Liver (tissue), 9 donors: ENCODE results near the gene MESD. TPM values are rescaled to one million over a fixed set of nuclear protein-coding genes. Genes with fewer than 3 reads are reported as not detected.

Experiments used
- DNase-seq: peaks from one replicate; pipeline ENCODE4 v3.0.0-alpha.2; 2017; ENCODE audit warnings: low spot score
- H3K27ac ChIP-seq, 2 donors: one replicate each; pipeline ENCODE4 v1.7.0; 2013; ENCODE audit warnings: inconsistent platforms in 2 of 2, low read length in 2 of 2, control low read depth in 1 of 2, low read depth in 1 of 2, mild to moderate bottlenecking in 1 of 2
- H3K27me3 ChIP-seq, 4 donors: one replicate each; pipeline versions ENCODE4 v1.6.1 to v1.7.0; 2013; ENCODE audit warnings: low read length in 3 of 4, inconsistent platforms in 1 of 4, mild to moderate bottlenecking in 1 of 4, moderate library complexity in 1 of 4; ENCODE audit not compliant: control insufficient read depth in 4 of 4, insufficient read depth in 4 of 4
- H3K36me3 ChIP-seq, 4 donors: one replicate each; pipeline versions ENCODE4 v1.6.1 to v1.7.0; 2013; ENCODE audit warnings: low read length in 3 of 4, mild to moderate bottlenecking in 3 of 4, low read depth in 1 of 4, moderate library complexity in 1 of 4; ENCODE audit not compliant: control insufficient read depth in 4 of 4, insufficient read depth in 3 of 4
- H3K4me1 ChIP-seq, 4 donors: one replicate each; pipeline versions ENCODE4 v1.6.1 to v1.7.0; 2013; ENCODE audit warnings: low read length in 3 of 4, mild to moderate bottlenecking in 3 of 4, moderate library complexity in 1 of 4; ENCODE audit not compliant: control insufficient read depth in 4 of 4, insufficient read depth in 4 of 4
- H3K4me3 ChIP-seq, 3 donors: one replicate each; pipeline versions ENCODE4 v1.6.1 to v1.7.0; 2013; ENCODE audit warnings: low read length in 3 of 3, control low read depth in 1 of 3, low read depth in 1 of 3, mild to moderate bottlenecking in 1 of 3
- H3K9ac ChIP-seq, 2 donors: one replicate each; pipeline ENCODE4 v1.7.0; 2013; ENCODE audit warnings: low read length in 2 of 2, mild to moderate bottlenecking in 2 of 2, moderate library complexity in 2 of 2, control low read depth in 1 of 2, low read depth in 1 of 2
- H3K9me3 ChIP-seq, 4 donors: one replicate each; pipeline versions ENCODE4 v1.6.1 to v1.7.0; 2013; ENCODE audit warnings: low read length in 3 of 4; ENCODE audit not compliant: control insufficient read depth in 4 of 4
- ATF3 ChIP-seq: IDR thresholded peaks from 2 replicates; pipeline ENCODE4 v1.6.1; 2016; ENCODE audit warnings: antibody characterized with exemption
- CTCF ChIP-seq: fragments of 150-350 bp; IDR thresholded peaks from 2 replicates; pipeline ENCODE4 v1.5.1; 2017; ENCODE audit warnings: improper control_type of control experiment, low read depth, low read length; ENCODE audit not compliant: missing input control
- FOXA2 ChIP-seq: IDR thresholded peaks from 2 replicates; pipeline ENCODE4 v1.6.1; 2016; ENCODE audit warnings: antibody characterized with exemption
- GABPA ChIP-seq, 2 donors: IDR thresholded peaks in 1 of 2; conservative IDR thresholded peaks in 1 of 2; 2 replicates each; pipeline ENCODE4 v1.6.1; 2016; ENCODE audit warnings: antibody characterized with exemption in 2 of 2, mild to moderate bottlenecking in 1 of 2, moderate library complexity in 1 of 2
- HNF4A ChIP-seq, 2 donors: conservative IDR thresholded peaks; 2 replicates each; pipeline ENCODE4 v1.6.1; 2016; ENCODE audit warnings: antibody characterized with exemption in 2 of 2, mild to moderate bottlenecking in 2 of 2
- HNF4G ChIP-seq: IDR thresholded peaks from 2 replicates; pipeline ENCODE4 v1.6.1; 2016; ENCODE audit warnings: antibody characterized with exemption
- MAX ChIP-seq: IDR thresholded peaks from 2 replicates; pipeline ENCODE4 v1.6.1; 2016; ENCODE audit warnings: antibody characterized with exemption
- NR2F2 ChIP-seq: IDR thresholded peaks from 2 replicates; pipeline ENCODE4 v1.6.1; 2016; ENCODE audit warnings: antibody characterized with exemption
- RXRA ChIP-seq, 2 donors: IDR thresholded peaks; 2 replicates each; pipeline ENCODE4 v1.6.1; 2017 to 2018; ENCODE audit warnings: antibody characterized with exemption in 2 of 2, mild to moderate bottlenecking in 1 of 2
- TAF1 ChIP-seq: conservative IDR thresholded peaks from 2 replicates; pipeline ENCODE4 v1.6.1; 2016; ENCODE audit warnings: antibody characterized with exemption, mild to moderate bottlenecking
- ZBTB33 ChIP-seq: IDR thresholded peaks from 2 replicates; pipeline ENCODE4 v1.6.1; 2016; ENCODE audit warnings: antibody characterized with exemption
- WGBS: extraction: QIAGEN DNeasy Blood & Tissue Kit; methylation state at CpG from one replicate; pipeline ENCODE4 v1.1.7; 2013; 5-methylcytosine and 5-hydroxymethylcytosine counted together
- polyA plus RNA-seq, 2 donors: library from polyadenylated mRNA; stranded (reverse) in 1 of 2; unstranded in 1 of 2; fragments of 200-250 nt in 1 of 2; fragments of >200 nt in 1 of 2; fragmentation: Nextera tagmentation in 1 of 2; extraction: Ambion mirVana in 1 of 2; gene quantifications; one replicate each; pipeline versions ENCODE4 v1.2.1 to v1.2.3, GENCODE V29; 2013 to 2015
- total RNA-seq, 2 donors: library from RNA; depleted of rRNA; stranded (reverse); fragments of >200 nt; gene quantifications; one replicate each; pipeline ENCODE4 v1.2.3, GENCODE V29; 2014
- donor health status: healthy.
- donor health status: healthy.
- donor health status: healthy.
- donor health status: healthy.
- donor health status: healthy.

MESD gene
- total and polyA plus RNA-seq, 4 donors: 15.3 to 24.0 (median 17.0) TPM

GRCh38 chr15:80989081-80989517 is 520 bp downstream of the MESD start:
- under 1% methylated on average over 7 of the region's 7 CpGs for WGBS
- TF ChIP-seq GABPA (IDR thresholded peaks at IDR 0.05 in 1 of 2, conservative IDR thresholded peaks at IDR 0.05 in 1 of 2) (no peak), MAX (no peak), ATF3 (no peak), HNF4G (no peak), TAF1 (no peak), FOXA2 (no peak), HNF4A (conservative IDR thresholded peaks at IDR 0.05) (no peak), NR2F2 (peak; percentile 53), CTCF (no peak), ZBTB33 (no peak), RXRA (IDR thresholded peaks at IDR 0.05) (peak in 1 of 2 donors; percentile 14)

GRCh38 chr15:80988148-80988796 is 1.3 kb downstream of the MESD start:
- no peaks in the 10 kb centered on the region for H3K9me3 ChIP-seq
- no peak for DNase-seq
- peak overlapping the region; percentile 86 to 88 for H3K9ac ChIP-seq
- peak overlapping the region; percentile 66 to 99 (median 97) for H3K4me3 ChIP-seq
- peaks cover 2 to 26% (median 19%) of the 10 kb centered on the region in 4 donors for H3K4me1 ChIP-seq
- 57% methylated on average over 8 of the region's 8 CpGs for WGBS
- H3K27me3 ChIP-seq: no peaks in the 10 kb centered on the region
- no peak for TF ChIP-seq CTCF
- no peak for TF ChIP-seq MAX
- TF ChIP-seq NR2F2: no peak
- TF ChIP-seq RXRA (IDR thresholded peaks at IDR 0.05): no peak
- no peak overlapping the region for H3K27ac ChIP-seq
- peaks cover 0 to 5% (median 0%) of the 10 kb centered on the region in 4 donors for H3K36me3 ChIP-seq

More at GRCh38 chr15:80989081-80989517, 520 bp downstream of the MESD start:
- Histone ChIP-seq H3K4me1 (peaks cover 2 to 26% (median 19%) of the 10 kb centered on the region in 4 donors), H3K36me3 (peaks cover 0 to 5% (median 0%) of the 10 kb centered on the region in 4 donors), H3K4me3 (peak overlapping the region; percentile 66 to 99 (median 97)), H3K9ac (peak overlapping the region; percentile 86 to 88), H3K27me3 (no peaks in the 10 kb centered on the region), H3K27ac (peak overlapping the region; percentile 77 to 95), H3K9me3 (no peaks in the 10 kb centered on the region)
- peak; percentile 40 for DNase-seq
